Measurements from ENCODE around the gene PLPP3. TPM values are rescaled to one million over a fixed set of nuclear protein-coding genes. Genes with fewer than 3 reads are reported as not detected.

Gene PLPP3
- total and polyA plus RNA-seq, 2 of the 8 experiments (the other 6 are each of a cell fraction or from before 2014, with no cell fraction given) = 33.2 to 42.0 TPM

- TF ChIP-seq ZNF274 (IDR thresholded peaks at IDR 0.05; ENCODE audit: borderline replicate concordance, extremely low read depth, low read length) (no peak), SIX5 (IDR thresholded peaks at IDR 0.05; ENCODE audit: low read depth, low read length) (no peak), TAF7 (optimal IDR thresholded peaks at IDR 0.05; ENCODE audit: borderline replicate concordance, low read depth, low read length) (no peak), CBX8 (IDR thresholded peaks at IDR 0.05; ENCODE audit: borderline replicate concordance, low read depth, low read length) (no peak), RAD21 (IDR thresholded peaks at IDR 0.05 in 1 of 2, conservative IDR thresholded peaks at IDR 0.05 in 1 of 2; ENCODE audit: low read depth in 2 of 2, low read length in 2 of 2) (peak in 1 of 2 experiments; percentile 20; a peak in 1 of 4 replicates), SP2 (IDR thresholded peaks at IDR 0.05; ENCODE audit: low read length) (no peak), TAF1 (IDR thresholded peaks at IDR 0.05; ENCODE audit: low read depth, low read length) (no peak), CREB1 (IDR thresholded peaks at IDR 0.05) (no peak), KDM5A (IDR thresholded peaks at IDR 0.05; ENCODE audit: low read length) (no peak), RFX5 (IDR thresholded peaks at IDR 0.05; ENCODE audit: borderline replicate concordance, low read depth, low read length) (no peak), SIRT6 (IDR thresholded peaks at IDR 0.05; ENCODE audit: low read length) (no peak), JUN (IDR thresholded peaks at IDR 0.05; ENCODE audit: low read depth, low read length) (no peak), RXRA (IDR thresholded peaks at IDR 0.05; ENCODE audit: insufficient read depth, low read depth, low read length) (no peak), TBP (IDR thresholded peaks at IDR 0.05; ENCODE audit: low read depth, low read length) (no peak), HDAC6 (IDR thresholded peaks at IDR 0.05; ENCODE audit: low read depth, low read length) (no peak), JUND (IDR thresholded peaks at IDR 0.05; ENCODE audit: low read length) (no peak), E2F6 (IDR thresholded peaks at IDR 0.05) (no peak), PHF8 (conservative IDR thresholded peaks at IDR 0.05; ENCODE audit: low read depth, low read length) (no peak), EZH2 (IDR thresholded peaks at IDR 0.05; ENCODE audit: low read depth, low read length, severe bottlenecking) (no peak), CHD2 (IDR thresholded peaks at IDR 0.05; ENCODE audit: low read length) (0 out of 2 replicates have a peak, but pooled peaks have one; percentile 47), KDM4A (IDR thresholded peaks at IDR 0.05; ENCODE audit: low read depth, low read length, severe bottlenecking) (no peak), HDAC2 (IDR thresholded peaks at IDR 0.05; ENCODE audit: borderline replicate concordance in 1 of 2, low read depth in 2 of 2, low read length in 2 of 2) (peak; percentile 86 to 99)
Measured at GRCh38 chr1:56550138-56550858, 29.1 kb downstream of the PLPP3 start (continued).

Measured in H1 (cell line).